ENCODE data around the gene UGT1A9. TPM values are rescaled to one million over a fixed set of nuclear protein-coding genes. Genes with fewer than 3 reads are reported as not detected.

The UGT1A9 gene
- total and polyA plus RNA-seq, 2 experiments from 2014 or later, result not detected

- Histone ChIP-seq H3K36me3 (ENCODE audit: insufficient read depth) (no peaks in the 10 kb centered on the region), H2AFZ (no peak overlapping the region), H3K4me3 (no peak overlapping the region), H3K27me3 (ENCODE audit: insufficient read depth) (no peaks in the 10 kb centered on the region), H3K27ac (ENCODE audit: low read depth) (no peak overlapping the region), H3K4me2 (no peak overlapping the region), H4K20me1 (replicated peaks; ENCODE audit: insufficient read depth) (no peaks in the 10 kb centered on the region), H3K4me1 (ENCODE audit: insufficient read depth) (no peaks in the 10 kb centered on the region), H3F3A (replicated peaks; ENCODE audit: low read depth) (no peaks in the 10 kb centered on the region), H3K79me2 (replicated peaks; ENCODE audit: insufficient read depth) (no peaks in the 10 kb centered on the region), H3K9me2 (ENCODE audit: insufficient read depth) (no peaks in the 10 kb centered on the region; the same call in 1 of the 2 replicates)
- ATAC-seq (no peak), DNase-seq (ENCODE audit: low spot score) (no peak)
- H3K27me3 Mint-ChIP-seq (ENCODE audit: insufficient read depth, low read depth, poor library complexity), result no peaks in the 10 kb centered on the region
- peaks cover 5% of the 10 kb centered on the region; the same call in 2 of the 3 replicates for H3K36me3 Mint-ChIP-seq (ENCODE audit: low read depth)
- H3K4me1 Mint-ChIP-seq, result no peaks in the 10 kb centered on the region
- H3K27ac Mint-ChIP-seq, result no peak overlapping the region
- no peak overlapping the region for H3K4me3 Mint-ChIP-seq
- H3K9me3 Mint-ChIP-seq, result peaks cover 5% of the 10 kb centered on the region
- no peak for TF ChIP-seq EZH2 (IDR thresholded peaks at IDR 0.05; ENCODE audit: low read depth, unreplicated experiment)
Measured at GRCh38 chr2:233639860-233640259, 31.8 kb upstream of the UGT1A9 start.

GRCh38 chr2:233643128-233643527, 28.6 kb upstream of the UGT1A9 start:
- no peak overlapping the region for H3K27ac ChIP-seq (ENCODE audit: low read depth)
- H2AFZ ChIP-seq, result no peak overlapping the region
- H3K9me2 ChIP-seq (ENCODE audit: insufficient read depth), result no peaks in the 10 kb centered on the region; the same call in 1 of the 2 replicates
- Mint-ChIP-seq H3K36me3 (ENCODE audit: low read depth) (peaks cover 22% of the 10 kb centered on the region), H3K4me3 (no peak overlapping the region), H3K4me1 (no peaks in the 10 kb centered on the region), H3K27me3 (ENCODE audit: insufficient read depth, low read depth, poor library complexity) (no peaks in the 10 kb centered on the region), H3K9me3 (peaks cover 37% of the 10 kb centered on the region), H3K27ac (no peak overlapping the region)
- H3K4me2 ChIP-seq, result no peak overlapping the region
- no peaks in the 10 kb centered on the region for H3K27me3 ChIP-seq (ENCODE audit: insufficient read depth)
- ATAC-seq, result peak; percentile 97
- no peaks in the 10 kb centered on the region for H3K4me1 ChIP-seq (ENCODE audit: insufficient read depth)
- H3K36me3 ChIP-seq (ENCODE audit: insufficient read depth), result no peaks in the 10 kb centered on the region
- no peak overlapping the region for H3K4me3 ChIP-seq
- H3F3A ChIP-seq (replicated peaks; ENCODE audit: low read depth), result no peaks in the 10 kb centered on the region
- no peaks in the 10 kb centered on the region for H4K20me1 ChIP-seq (replicated peaks; ENCODE audit: insufficient read depth)
- TF ChIP-seq JUNB (IDR thresholded peaks at IDR 0.05; ENCODE audit: unreplicated experiment), result no peak
- TF ChIP-seq EZH2phosphoT487 (IDR thresholded peaks at IDR 0.05; ENCODE audit: unreplicated experiment), result no peak
- TF ChIP-seq POLR2AphosphoS5 (IDR thresholded peaks at IDR 0.05; ENCODE audit: low read depth), result no peak
- TF ChIP-seq ZNF462 (CRISPR knock-in tag; IDR thresholded peaks at IDR 0.05), result no peak
- TF ChIP-seq CTCF (conservative IDR thresholded peaks at IDR 0.05; ENCODE audit: low read depth in 2 of 2), result peak; percentile 41 to 52
- no peak for TF ChIP-seq ETS1 (IDR thresholded peaks at IDR 0.05)
- TF ChIP-seq NANOG (IDR thresholded peaks at IDR 0.05; ENCODE audit: borderline replicate concordance), result no peak
- TF ChIP-seq REST (IDR thresholded peaks at IDR 0.05; ENCODE audit: unreplicated experiment), result no peak
- DNase-seq (ENCODE audit: low spot score), result peak; percentile 71
- H3K79me2 ChIP-seq (replicated peaks; ENCODE audit: insufficient read depth), result no peaks in the 10 kb centered on the region

Measured in GM23338 (cell line).